SK-N-DZ (cell line): Measurements from ENCODE around the gene SLC46A1.
A peak's percentile ranks its signal among the peaks of the same experiment; 100 is the strongest.

Source experiments
- DNase-seq: peaks from one replicate; pipeline ENCODE4 v3.0.0-alpha.2; 2015; ENCODE audit warnings: low spot score

SLC46A1 gene

DNA sequence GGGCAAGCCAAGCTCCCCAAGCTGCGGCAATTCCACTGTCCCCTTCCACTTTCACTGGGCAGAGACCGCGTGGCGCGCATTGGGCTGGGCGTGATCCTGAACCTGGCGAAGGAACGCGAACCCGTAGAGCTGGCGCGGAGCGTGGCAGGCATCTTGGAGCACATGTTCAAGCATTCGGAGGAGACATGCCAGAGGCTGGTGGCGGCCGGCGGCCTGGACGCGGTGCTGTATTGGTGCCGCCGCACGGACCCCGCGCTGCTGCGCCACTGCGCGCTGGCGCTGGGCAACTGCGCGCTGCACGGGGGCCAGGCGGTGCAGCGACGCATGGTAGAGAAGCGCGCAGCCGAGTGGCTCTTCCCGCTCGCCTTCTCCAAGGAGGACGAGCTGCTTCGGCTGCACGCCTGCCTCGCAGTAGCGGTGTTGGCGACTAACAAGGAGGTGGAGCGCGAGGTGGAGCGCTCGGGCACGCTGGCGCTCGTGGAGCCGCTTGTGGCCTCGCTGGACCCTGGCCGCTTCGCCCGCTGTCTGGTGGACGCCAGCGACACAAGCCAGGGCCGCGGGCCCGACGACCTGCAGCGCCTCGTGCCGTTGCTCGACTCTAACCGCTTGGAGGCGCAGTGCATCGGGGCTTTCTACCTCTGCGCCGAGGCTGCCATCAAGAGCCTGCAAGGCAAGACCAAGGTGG, 24.7 kb downstream of the SLC46A1 start:
- DNase-seq, result no peak

DNA sequence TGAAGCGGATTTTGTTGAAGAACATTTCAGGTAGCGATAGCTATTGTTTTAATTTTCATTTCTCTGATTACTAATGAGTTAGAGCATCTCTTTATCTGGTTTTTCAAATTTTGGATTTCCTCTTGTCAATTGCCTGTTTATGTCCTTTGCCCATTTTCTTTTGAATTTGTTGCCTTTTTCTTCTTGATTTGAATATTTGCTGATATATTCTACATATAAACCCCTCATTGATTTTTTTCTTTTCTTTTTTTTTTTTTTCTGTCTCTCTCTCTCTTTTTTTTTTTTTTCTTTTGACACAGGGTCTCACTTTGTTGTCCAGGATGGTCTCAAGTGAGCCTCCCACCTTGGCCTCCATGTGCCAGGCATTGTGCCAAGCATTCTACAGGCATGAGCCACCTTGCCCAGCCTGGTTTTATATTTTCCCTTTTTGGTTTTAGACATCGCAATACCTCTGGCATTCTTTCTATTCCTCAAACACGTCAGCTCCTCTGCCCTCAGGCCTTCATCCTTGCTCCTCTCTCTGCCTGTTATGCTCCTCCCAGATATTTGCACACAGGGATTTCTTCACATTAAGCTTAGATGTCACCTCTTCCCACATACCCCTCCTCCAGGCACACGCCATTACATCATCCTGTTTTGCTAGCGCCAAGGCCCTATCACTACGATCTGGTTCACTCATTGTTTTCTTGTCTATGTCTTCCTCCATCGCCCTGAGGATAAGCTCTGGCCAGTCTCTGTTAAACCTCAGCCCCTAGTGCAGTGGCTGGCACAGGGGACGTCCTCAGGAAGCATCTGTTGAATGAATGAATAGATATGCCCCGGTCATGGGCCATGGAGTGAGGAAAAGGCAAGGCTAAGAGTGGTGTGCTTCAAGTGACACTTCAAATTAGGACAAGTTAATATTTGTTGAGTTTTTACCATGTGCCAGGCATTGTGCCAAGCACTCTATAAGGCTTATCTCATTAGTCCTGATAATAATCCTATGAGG, 25.9 kb downstream of the SLC46A1 start:
- DNase-seq, result no peak

- DNase-seq, result no peak
These were observed 33.1 kb downstream of the SLC46A1 start for GRCh38 chr17:28372945-28373274.

DNA sequence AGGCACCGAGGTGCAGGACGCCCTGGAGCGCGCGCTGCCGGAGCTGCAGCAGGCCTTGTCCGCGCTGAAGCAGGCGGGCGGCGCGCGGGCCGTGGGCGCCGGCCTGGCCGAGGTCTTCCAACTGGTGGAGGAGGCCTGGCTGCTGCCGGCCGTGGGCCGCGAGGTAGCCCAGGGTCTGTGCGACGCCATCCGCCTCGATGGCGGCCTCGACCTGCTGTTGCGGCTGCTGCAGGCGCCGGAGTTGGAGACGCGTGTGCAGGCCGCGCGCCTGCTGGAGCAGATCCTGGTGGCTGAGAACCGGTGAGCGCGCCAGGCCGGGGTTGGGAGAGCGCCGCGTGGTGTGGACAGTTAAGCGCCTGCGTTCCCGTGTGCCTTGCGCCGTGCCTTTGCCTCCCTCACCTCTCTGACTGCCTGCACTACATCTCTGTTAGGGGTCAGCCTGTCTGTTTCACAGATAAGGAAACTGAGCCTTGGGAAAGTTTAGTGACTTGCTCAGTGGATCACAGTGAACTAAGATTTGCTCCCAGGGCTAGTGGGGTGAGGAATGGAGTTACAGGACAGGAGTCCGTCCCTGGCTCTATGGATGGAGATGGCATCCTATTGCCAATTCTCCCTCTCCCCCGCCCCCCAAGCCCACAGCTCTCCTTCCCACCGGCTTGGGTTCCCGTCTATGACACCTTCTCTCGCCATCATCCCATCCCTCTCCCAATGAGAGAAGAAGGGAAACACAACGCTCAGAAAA, 33.6 kb downstream of the SLC46A1 start:
- DNase-seq, result peak; percentile 58

DNA sequence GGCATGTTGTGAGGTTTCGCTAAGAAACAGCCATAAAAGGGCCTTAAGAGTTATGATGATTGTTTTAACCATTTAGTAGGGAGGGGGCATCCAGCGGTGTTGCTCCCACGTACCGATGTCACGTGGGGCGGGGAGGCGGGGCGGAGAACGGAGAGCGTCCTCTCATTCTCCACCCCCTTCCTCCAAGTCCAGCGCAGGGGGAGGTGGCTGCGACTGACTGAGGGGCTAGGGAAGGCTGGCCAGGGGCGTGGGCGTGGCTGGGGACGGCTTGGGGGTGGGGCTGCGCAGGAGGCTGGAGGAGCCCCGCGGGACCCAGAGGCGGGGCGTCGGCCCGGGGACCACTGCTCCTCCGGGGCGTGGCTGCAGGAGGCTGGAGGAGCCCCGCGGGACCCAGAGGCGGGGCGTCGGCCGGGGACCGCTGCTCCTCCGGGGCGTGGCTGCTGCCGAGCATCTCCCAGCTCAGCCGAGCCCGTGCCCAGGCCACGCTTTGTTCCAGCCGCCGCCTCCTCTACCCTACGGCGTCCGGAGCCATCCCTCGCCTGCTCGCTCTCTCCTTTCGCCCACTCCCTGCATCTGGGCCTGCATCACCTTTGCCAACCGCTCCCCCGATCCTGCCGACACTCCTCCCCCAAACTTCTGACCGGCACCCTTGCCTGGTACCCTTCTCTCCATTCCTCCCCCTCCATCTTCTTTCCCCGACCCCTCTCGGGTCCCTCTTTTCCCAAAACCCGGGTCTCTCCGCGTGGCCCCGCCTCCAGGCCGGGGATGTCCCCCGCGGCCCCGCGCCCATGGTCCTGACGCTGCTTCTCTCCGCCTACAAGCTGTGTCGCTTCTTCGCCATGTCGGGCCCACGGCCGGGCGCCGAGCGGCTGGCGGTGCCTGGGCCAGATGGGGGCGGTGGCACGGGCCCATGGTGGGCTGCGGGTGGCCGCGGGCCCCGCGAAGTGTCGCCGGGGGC, 34.5 kb downstream of the SLC46A1 start, which contains the start of gene SARM1:
Gene SARM1 (plus strand): TSS at position 450 of the 958 bp plus-strand sequence. CDS start 339 bp downstream, at position 789.
- DNase-seq, result peak; percentile 97

DNA sequence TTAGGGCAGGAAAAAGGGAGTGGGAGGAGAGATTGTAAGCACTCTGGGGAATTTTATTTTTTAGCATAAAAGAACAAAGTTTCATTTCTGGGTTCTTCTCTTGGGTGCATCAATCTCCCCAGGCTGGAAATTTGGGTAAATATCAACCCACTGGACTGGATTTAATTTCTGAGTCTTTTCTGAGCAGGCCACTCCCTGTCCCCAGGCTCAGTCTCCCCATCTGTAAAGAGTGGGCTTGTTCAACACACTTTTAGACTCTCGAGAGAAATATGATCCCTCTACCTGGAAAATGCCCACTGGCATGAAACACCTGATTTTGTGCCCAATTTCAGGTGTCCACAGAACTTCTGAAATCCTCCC, 35.3 kb downstream of the SLC46A1 start:
- DNase-seq, result no peak

DNA sequence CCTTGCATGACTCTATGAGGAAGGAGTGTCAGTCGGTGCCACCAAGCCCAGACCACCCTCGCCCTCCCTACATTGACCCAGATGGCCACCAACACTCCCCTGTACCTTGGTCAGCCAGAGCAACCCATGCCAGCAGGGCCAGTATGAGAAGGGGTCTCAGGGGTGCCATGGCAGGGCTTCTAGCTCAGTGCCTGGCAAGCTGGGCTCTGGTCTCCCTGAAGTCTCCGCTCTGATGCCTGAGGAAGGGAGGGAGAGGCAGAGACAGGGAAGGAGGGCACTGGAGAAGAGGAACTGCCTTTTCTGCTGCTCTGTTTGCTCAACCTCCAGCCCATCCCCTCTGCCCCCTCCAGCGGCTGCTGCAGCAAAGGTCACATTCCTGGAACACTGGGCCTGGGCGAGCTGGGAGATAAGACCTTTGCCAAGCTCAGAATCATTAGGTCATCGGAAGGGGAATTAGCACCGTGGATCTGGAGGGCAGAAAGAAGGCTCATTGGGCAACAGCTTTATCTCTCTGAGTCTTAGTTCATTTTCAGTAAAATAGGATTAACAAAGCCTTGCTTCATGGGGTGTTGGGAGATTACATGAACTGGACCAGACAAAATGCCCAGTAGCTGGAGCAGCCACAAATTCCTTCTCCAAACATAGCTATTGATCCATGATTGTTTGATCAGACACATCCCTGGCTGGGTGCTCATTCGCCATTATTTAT, 35.8 kb downstream of the SLC46A1 start, which contains the start of gene VTN:
Gene VTN (minus strand): TSS at position 273 of the 709 bp plus-strand sequence. CDS start 104 bp downstream, at position 169.
- peak; percentile 71 for DNase-seq

DNA sequence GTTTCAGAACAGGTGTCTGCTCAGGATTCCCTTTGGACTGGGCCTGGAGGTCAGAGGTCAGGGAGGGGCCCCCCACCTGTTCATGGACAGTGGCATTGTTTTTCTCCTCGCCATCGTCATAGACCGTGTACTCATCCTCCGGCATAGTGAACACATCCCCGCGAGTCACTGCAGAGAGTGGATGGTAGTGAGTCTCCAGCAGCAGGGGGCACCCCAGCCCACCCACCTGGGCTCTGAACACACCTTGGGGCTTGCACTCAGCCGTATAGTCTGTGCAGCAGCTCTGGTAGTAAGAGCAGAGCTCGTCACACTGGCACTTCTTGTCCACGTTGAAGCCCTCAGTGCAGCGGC, 36.4 kb downstream of the SLC46A1 start:
- DNase-seq, result peak; percentile 29

DNA sequence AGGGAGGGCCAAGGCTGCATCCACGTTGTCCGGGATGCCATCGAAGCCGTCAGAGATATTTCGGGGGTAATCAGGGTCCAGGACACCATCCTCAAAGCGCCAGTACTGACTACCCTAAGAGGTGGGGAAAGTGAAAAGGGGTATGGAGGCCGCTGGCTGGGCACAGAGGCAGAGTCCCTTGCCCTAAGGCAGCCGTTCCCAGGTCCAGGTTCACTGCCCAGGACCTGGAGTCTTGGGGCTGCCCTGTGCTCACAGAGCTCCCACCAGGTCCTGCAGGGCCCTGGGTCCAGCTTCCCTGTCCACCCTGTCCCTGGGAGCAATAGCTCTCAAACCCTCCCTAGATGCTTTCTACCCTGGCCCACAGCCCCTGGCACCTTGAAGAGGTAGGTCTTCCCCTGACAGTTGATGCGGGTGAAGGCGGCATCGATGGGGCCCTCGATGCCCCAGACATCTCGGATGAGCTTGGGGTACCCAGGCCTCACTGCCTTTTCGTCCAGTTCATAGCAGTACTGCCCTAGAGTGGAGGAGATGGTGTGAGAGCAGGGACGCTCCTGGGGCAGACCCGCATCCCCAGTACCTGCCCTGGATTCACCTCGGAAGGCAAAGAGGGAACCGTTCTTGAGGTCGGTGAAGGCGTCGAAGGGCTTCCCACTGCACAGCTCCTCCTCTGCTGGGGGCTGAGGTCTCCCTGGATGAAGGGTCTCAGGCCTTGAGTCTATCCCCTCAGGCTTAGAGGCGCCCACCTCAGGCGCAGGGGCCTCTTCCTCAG, 36.9 kb downstream of the SLC46A1 start:
- DNase-seq, result no peak

DNA sequence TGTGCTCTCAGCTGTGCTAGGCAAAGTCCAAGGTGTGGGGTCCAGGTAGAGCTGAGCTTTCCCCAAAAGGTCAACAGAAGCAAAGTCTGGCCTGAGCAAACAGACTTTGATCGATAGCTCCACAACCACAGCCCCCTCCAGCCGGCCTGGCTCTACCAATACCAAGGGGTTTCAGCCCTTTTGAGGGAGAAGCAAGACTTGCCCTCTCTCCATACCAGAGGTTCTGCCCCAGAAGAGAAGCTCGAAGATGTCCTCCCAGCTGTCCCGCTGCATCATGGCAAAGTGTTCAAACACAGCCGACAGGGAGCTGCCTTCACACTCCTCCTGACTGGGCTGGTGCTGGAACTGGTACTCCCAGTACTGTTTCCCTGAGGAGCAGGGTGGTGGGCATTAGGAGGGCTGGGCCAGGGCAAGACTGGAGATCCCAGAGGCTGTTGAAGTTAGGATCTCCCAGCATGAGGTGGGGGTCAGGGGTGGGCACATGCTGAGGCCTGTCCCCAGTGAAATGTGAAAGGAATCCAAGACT, 37.6 kb downstream of the SLC46A1 start:
- no peak for DNase-seq

GRCh38 chr17:28367641-28368305, 38.2 kb downstream of the SLC46A1 start:
- DNase-seq, result no peak

GRCh38 chr17:28366605-28367004, 39.4 kb downstream of the SLC46A1 start:
- DNase-seq, result no peak

GRCh38 chr17:28365487-28365886, 40.5 kb downstream of the SLC46A1 start:
- DNase-seq, result no peak

DNA sequence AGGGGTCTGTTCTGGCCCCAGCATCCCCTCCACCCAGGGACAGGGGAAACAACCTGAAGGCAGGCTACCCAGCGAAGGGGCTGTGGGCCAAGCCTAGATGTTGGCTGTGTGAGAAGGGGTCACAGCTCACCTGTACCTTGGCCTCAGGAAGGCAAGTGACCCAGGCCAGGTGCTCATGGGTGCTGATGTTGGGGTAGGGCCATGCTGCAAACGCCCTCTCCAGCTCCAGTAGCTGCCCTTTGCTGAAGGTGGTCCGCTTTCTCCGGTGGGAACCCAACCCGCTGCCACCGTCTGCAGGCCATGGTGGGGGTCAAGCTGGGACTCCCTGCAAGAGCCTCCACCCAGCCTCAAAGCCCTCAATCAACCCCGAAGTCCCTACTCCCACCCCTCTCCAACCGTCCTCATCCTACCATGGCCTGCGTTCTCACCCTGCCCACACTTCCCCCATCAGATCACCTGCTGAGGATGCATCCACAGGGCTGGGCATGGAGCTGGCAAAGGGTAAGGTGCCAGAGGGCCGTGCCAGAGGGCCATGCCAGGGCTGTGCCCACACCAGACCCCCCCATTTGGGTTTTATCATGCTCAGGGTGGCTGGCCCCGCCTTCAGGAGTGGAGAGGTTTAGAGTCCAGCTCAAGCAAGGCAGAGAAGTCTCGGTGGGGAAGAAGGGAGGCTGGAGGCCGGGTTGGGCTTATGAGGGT, 41.2 kb downstream of the SLC46A1 start, which contains the start of gene SEBOX:
Gene SEBOX (minus strand): TSS at position 535 of the 699 bp plus-strand sequence. CDS start 48 bp downstream, at position 487.
- no peak for DNase-seq

DNA sequence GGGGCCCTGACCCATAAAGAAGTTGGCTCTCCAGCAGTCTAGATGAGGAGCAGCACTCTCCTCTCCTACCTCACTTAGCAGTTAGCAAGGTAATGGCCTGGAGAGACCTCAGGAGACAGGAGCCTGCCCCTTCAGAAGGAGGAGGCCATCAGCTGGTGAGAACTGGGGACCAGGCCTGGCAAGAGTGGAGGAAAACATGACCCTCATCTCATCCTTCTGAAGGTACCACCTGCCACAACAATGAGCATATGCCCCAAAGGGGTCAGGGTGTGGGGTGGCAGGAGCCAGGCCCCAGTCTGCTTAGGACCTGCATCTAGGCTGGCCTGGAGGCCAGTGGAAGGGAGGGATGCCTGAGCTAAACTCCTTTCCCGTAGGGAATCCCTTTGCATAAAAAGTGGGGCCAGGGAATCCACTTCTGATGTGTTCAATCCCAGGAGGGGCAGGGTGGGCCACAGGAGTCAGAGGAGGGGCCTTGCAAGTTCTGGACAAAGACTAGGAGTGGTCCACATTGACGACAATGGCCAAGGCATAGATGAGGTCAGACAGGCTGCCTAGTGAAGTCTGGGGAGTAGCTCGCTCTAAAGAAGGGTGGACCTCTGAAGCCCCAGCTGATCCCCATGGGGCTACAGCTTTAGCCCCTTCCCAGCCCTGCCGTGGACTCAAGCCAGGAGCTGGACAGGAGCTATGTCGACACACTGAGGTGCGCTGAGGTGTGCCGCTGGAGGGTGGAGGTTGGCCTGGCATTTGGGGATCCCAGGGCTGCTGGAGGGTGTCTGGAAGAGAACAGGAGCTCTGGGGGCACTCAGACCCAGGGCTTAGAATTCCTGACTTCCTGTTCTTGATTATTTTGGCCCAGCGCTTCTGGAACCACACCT, 42.0 kb downstream of the SLC46A1 start:
- DNase-seq, result no peak

DNA sequence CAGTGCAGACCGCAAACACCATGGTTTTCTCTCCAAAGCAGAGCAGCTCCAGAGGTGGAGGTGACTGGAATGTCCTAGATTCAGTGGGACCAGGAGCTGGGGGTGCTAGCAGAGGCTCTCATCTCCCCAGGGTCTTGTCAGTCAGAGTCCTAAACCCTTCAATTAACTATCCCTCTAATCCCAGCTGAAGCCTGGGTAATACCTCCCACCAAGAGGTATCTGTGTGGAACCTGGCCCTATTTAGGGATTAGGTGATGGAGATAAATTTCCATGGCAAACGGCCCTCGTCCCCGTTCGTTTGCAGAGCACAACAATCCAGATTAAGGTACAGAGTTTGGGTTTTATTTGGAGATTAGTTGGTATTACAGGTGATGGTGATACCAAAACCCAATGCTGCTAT, 42.8 kb downstream of the SLC46A1 start:
- DNase-seq, result no peak

- no peak for DNase-seq
These were observed 48.2 kb downstream of the SLC46A1 start for GRCh38 chr17:28357901-28358197.
